Skeletal muscle tissue (tissue), 4 donors: ENCODE measurements around the gene ATP5ME. TPM values are rescaled to one million over a fixed set of nuclear protein-coding genes. Genes with fewer than 3 reads are reported as not detected.

Source experiments
- H3K27ac ChIP-seq: one replicate; pipeline ENCODE4 v1.7.0; 2013; ENCODE audit warnings: mild to moderate bottlenecking, low read depth, low read length, inconsistent platforms
- H3K27me3 ChIP-seq, 3 donors: one replicate each; pipeline ENCODE4 v1.7.0; 2013; ENCODE audit warnings: low read length in 3 of 3; ENCODE audit not compliant: control insufficient read depth in 3 of 3, insufficient read depth in 3 of 3
- H3K36me3 ChIP-seq, 3 donors: one replicate each; pipeline ENCODE4 v1.7.0; 2013; ENCODE audit warnings: low read length in 3 of 3; ENCODE audit not compliant: control insufficient read depth in 3 of 3, insufficient read depth in 3 of 3
- H3K4me1 ChIP-seq, 3 donors: one replicate each; pipeline ENCODE4 v1.7.0; 2013; ENCODE audit warnings: low read length in 3 of 3, mild to moderate bottlenecking in 3 of 3; ENCODE audit not compliant: control insufficient read depth in 3 of 3, insufficient read depth in 3 of 3
- H3K4me3 ChIP-seq, 3 donors: one replicate each; pipeline ENCODE4 v1.7.0; 2013; ENCODE audit warnings: low read length in 3 of 3
- H3K9ac ChIP-seq, 3 donors: one replicate each; pipeline ENCODE4 v1.7.0; 2013; ENCODE audit warnings: low read length in 3 of 3, mild to moderate bottlenecking in 3 of 3, moderate library complexity in 2 of 3, low read depth in 1 of 3
- H3K9me3 ChIP-seq, 3 donors: one replicate each; pipeline ENCODE4 v1.7.0; 2013; ENCODE audit warnings: low read length in 3 of 3; ENCODE audit not compliant: control insufficient read depth in 3 of 3
- total RNA-seq: library from RNA; depleted of rRNA; stranded (reverse); fragments of >200 nt; gene quantifications from one replicate; pipeline ENCODE4 v1.2.3, GENCODE V29; 2014
- donor health status: Osteomylitis.

The ATP5ME gene
- total RNA-seq, result 220 TPM

- Histone ChIP-seq H3K4me1 (peaks cover 42 to 53% (median 44%) of the 10 kb centered on the region in 3 donors), H3K4me3 (peak within 1 kb of the TSS; percentile 89 to 91 (median 90)), H3K27ac (peak within 1 kb of the TSS; percentile 95), H3K27me3 (peaks cover 0 to 8% (median 1%) of the 10 kb centered on the region in 3 donors), H3K36me3 (peaks cover 18 to 22% (median 19%) of the 10 kb centered on the region in 3 donors), H3K9me3 (no peaks in the 10 kb centered on the region), H3K9ac (peak within 1 kb of the TSS; percentile 94 to 97 (median 97))
Measured at GRCh38 chr4:674172-675035, at the start of gene ATP5ME, which contains the start of gene MYL5. ATP5ME (minus strand) TSS chr4:674276; CDS start chr4:674247, 29 bp downstream. MYL5 (plus strand) TSS chr4:674542; CDS start chr4:678027, 3,485 bp downstream.

DNA sequence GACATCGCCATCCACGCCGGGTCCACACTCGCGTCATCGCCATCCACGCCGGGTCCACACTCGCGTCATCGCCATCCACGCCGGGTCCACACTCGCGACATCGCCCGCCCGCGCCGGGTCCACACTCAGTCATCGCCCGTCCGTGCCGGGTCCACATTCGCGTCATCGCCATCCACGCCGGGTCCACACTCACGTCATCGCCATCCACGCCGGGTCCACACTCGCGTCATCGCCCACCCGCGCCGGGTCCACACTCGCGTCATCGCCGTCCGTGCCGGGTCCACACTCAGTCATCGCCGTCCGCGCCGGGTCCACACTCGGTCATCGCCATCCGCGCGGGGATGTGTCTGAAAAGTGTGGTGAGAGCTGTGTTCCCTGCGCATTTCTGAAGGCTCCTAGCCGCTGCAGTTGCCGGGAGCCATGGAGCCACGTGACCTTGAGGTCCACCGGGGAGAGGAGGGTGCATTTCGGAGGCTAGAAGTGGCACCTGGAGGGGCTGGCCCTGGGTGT lies 48.8 kb upstream of the ATP5ME start:
- Histone ChIP-seq H3K27ac (no peak overlapping the region), H3K9ac (no peak overlapping the region), H3K4me1 (peaks cover 9 to 20% (median 12%) of the 10 kb centered on the region in 3 donors), H3K4me3 (no peak overlapping the region), H3K9me3 (no peaks in the 10 kb centered on the region), H3K36me3 (no peaks in the 10 kb centered on the region), H3K27me3 (no peaks in the 10 kb centered on the region)

- Histone ChIP-seq H3K27ac (no peak overlapping the region), H3K9me3 (no peaks in the 10 kb centered on the region), H3K36me3 (no peaks in the 10 kb centered on the region), H3K4me3 (no peak overlapping the region), H3K27me3 (no peaks in the 10 kb centered on the region), H3K4me1 (peaks cover 9 to 20% (median 12%) of the 10 kb centered on the region in 3 donors), H3K9ac (no peak overlapping the region)
Measured at GRCh38 chr4:722169-722725, 48.2 kb upstream of the ATP5ME start.

DNA sequence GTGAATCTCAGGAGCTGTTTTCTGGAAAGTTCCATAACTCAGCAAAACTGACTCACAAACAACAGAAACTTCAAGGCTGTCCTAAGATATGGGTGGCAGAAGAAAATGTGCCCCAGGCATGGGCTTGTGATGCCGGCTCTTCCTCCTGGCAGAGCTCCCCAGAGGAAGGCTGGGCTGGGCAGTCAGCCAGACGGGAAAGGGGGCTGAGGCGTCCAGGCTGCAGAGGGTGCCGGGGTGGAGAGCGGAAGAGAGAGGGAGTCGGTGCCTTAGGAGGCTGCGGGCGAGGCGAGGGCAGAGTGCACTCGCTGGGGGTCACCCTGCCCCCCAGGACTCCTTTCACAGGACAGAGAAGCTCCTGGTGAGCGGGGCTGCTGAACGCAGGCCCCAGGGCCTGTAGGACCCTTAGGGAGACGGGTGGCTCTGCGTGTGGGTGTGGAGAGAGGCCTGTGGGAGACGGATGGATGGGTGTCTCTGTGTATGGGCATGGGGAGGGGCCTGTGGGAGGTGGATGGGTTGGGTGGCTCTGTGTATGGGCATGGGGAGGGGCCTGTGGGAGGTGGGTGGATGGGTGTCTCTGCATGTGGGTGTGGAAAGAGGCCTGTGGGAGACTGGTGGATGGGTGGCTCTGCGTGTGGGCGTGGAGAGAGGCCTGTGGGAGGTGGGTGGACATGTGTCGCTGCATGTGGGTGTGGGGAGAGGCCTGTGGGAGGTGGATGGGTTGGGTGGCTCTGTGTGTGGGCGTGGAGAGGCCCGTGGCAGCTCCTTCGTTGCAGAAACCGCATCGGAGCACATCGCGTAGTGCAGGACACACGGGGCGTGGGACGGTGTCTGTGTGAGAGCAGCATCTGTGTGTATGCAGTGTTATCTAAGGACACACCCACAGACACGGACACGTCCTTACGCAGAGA lies 47.4 kb upstream of the ATP5ME start:
- Histone ChIP-seq H3K4me1 (peaks cover 4 to 16% (median 11%) of the 10 kb centered on the region in 3 donors), H3K27ac (no peak overlapping the region), H3K36me3 (no peaks in the 10 kb centered on the region), H3K27me3 (no peaks in the 10 kb centered on the region), H3K4me3 (no peak overlapping the region), H3K9me3 (no peaks in the 10 kb centered on the region), H3K9ac (no peak overlapping the region)

DNA sequence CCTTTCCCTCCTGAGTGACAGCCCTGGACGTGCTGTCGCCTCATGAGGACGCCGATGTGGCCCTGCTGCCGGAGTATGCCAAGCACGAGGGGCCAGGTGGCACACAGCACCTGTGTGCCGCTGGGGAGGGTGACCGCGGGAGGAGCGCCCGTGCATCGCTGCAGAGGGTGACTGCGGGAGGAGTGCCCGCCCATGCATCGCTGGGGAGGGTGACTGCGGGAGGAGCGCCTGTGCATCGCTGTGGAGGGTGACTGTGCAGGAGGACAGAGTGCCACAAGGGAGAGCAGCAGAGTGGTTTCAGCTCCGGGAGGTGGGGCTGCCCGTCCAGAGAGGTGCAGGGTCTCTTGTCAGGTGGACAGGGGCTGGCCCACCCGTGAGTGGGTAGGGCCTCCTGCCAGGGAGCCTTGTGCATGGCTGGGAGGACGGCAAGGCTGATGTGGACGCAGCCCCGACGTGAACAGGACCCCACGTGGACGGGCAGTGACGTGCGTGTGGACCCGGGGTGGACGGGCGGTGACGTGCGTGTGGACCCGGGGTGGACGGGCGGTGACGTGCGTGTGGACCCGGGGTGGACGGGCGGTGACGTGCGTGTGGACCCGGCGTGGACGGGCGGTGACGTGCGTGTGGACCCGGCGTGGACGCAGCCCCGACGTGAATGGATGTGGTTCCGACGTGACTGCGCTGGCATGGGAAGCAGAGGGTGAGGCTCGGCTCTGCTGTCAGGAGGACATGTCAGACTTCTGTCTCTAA lies 46.2 kb upstream of the ATP5ME start:
- H3K27ac ChIP-seq, result no peak overlapping the region
- H3K36me3 ChIP-seq, result no peaks in the 10 kb centered on the region
- H3K4me1 ChIP-seq, result peaks cover 0 to 7% (median 6%) of the 10 kb centered on the region in 3 donors
- H3K9ac ChIP-seq, result no peak overlapping the region
- no peaks in the 10 kb centered on the region for H3K27me3 ChIP-seq
- H3K4me3 ChIP-seq, result no peak overlapping the region
- no peaks in the 10 kb centered on the region for H3K9me3 ChIP-seq

DNA sequence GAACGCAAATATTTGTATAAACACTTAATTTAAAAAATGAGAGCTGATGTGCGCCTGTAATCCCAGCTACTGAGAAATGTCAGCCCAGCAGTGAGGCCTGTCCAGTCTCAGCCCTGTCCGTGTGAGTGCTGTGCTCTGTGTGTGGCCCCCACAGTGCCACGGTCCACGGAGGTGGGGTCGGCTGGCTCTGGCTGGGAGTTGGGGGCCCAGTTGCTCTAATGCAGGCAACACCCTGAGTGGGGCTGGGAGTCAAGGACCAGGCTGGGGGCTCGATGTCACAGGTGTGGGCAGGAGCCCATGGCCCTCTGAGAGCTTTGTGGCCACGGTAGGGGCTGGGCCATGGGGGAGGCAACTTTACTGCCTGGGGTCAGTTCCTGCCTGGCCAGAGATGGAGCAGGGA lies 44.4 kb upstream of the ATP5ME start:
- H3K9ac ChIP-seq, result no peak overlapping the region
- no peak overlapping the region for H3K4me3 ChIP-seq
- H3K4me1 ChIP-seq, result peaks cover 0 to 7% (median 4%) of the 10 kb centered on the region in 3 donors
- H3K36me3 ChIP-seq, result peaks cover 0 to 2% (median 2%) of the 10 kb centered on the region in 3 donors
- H3K27me3 ChIP-seq, result no peaks in the 10 kb centered on the region
- H3K9me3 ChIP-seq, result no peaks in the 10 kb centered on the region
- H3K27ac ChIP-seq, result no peak overlapping the region

DNA sequence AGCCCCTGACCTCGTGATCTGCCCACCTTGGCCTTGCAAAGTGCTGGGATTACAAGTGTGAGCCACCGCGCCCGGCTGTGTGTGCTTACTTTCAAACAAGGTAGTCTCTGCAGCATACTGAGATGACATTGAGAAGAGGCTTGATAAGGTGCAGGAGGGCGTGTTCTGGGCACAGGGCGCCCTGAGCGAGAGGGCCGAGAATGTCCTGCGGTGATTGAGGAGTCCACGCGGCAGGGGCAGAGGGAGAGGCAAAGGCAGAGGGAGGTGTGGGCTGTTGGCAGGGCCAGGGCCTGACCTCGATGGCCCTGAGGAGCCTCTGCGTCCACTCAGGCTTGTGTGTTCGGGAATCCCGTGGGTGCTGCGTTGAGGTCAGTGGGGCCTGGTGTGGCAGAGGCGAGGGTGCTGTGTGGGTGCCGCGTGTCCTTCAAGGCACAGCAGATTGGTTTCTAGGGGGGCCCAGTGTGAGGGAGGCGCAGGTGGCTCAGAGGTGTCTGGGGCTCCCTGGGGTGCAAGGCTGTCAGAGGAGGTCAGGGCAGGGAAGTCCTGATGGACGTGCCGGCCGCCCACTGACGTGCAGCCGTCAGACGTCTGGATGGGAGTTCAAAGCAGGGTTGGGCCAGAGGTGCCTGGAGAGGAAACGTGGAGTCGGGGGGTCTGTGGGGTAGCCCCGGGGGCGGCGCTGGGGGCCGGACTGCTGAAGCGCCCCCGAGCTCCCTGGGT lies 43.7 kb upstream of the ATP5ME start:
- Histone ChIP-seq H3K9me3 (no peaks in the 10 kb centered on the region), H3K27me3 (no peaks in the 10 kb centered on the region), H3K36me3 (peaks cover 0 to 2% (median 2%) of the 10 kb centered on the region in 3 donors), H3K4me3 (no peak overlapping the region), H3K27ac (no peak overlapping the region), H3K4me1 (peaks cover 0 to 7% (median 3%) of the 10 kb centered on the region in 3 donors), H3K9ac (no peak overlapping the region)

DNA sequence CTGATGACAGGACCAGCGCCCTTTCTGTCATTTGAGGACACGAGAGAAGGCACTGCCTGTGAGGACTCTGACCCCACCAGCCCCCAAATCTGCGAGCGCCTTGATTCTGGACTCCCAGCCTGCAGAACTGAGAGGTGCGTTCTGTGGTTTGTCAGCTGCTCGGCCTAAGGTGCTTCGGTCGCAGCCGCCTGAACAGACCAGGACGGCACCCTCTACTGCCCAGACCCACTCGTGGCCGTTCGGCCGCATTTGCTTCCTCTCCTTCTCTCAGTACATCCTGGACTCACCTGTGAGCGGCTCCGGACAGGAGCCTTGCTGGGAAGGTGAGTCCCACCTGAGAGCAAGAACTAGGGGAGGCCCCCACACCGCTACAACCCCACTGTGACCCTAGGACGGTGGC lies 40.0 kb upstream of the ATP5ME start:
- Histone ChIP-seq H3K4me1 (peaks cover 0 to 4% (median 2%) of the 10 kb centered on the region in 3 donors), H3K9me3 (no peaks in the 10 kb centered on the region), H3K9ac (no peak overlapping the region), H3K4me3 (no peak overlapping the region), H3K27ac (no peak overlapping the region), H3K36me3 (peaks cover 0 to 8% (median 4%) of the 10 kb centered on the region in 3 donors), H3K27me3 (no peaks in the 10 kb centered on the region)
